Hepatic stellate cell (primary cell): Measurements from ENCODE around the gene BCAS3.
A peak's percentile ranks its signal among the peaks of the same experiment; 100 is the strongest.

Experiments used
- DNase-seq: peaks from one replicate; pipeline ENCODE4 v3.0.0; 2011; ENCODE audit warnings: low spot score

The BCAS3 gene

GRCh38 chr17:61296058-61296457 is 618.4 kb downstream of the BCAS3 start:
- DNase-seq, result no peak

DNA sequence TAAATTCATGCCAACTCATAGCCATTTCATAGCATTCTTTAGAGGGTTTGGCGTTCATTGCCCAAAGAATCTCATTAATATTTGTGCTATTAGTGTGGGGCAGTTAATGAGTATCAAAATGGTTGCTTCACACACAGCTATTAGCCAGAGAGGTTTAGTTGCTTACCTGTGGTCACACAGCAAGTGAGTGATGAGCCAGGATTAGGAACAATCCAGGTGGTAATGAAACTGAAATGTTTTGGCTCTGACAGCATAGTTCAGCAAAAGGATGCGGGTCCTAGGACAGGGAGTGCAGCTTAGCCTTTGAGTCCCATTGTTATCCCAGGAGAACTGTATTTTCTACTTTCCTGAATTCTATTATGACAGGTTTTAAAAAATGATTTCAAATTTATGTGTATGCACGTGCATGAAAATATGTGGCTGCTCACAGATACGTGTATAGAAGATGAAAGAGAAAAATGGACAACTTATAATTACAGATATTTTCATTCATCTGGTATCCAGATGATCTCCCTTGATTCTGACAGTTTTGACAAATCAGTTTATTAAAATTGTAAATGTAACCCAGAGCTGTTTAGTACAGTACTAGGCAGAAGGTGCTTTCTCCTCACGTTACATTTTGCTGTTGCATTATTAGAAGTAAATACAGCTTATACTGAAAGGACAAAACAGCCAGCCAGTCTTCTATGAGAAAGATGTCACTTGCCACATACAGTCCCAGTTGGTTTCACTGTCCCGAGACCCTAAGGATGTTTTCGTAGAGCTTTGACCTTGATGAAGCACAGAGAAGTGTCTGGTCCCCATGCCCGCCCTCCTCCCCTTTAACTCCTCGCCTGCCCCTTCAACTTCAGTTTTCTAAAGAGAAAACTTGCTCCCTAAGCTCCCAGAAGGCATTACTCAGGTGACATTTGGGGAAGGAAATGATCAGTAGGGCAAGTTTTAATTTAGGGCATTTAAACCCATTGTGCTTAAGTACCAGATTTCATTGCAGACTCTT is 622.2 kb downstream of the BCAS3 start:
- DNase-seq, result no peak

DNA sequence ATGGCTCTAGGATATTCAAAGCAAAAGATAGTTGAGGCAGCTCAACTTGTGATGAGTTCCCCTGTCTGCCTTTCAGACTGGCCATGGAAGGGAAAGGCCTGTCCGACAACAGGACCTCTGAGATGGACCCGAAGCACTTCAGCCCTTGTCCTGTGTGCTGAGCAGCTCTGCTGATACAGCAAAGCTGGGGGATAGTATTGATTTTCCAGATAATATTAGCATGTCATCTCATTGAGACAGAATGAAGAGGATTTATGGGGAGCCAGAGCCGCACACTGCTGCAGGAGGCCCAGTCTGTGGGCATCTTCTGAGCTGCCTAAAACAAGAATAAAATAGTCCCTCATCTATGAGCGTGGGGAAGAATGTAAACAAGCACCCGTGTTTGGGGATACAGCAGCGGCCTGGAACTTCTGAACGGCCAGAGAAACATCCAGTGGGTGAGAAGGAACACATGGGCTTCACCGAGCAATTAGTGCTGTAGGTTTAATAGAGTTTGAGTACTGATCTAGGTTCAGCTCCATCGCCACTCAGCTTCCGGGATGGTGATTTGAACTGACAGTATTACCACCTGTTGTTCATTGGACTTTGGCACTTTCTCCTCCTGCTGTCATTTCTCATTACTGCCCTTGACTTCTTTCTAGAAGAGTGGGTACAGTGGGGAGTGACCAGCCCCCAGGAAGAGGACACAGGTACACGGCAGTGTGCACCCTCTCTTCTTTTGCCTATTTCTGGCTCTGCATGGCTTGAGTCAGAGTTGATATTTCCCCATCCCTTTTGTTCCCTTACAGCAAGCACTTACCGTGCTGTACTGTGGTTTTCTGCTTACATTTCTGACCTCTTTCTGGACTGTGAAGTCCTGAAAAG is 625.5 kb downstream of the BCAS3 start:
- DNase-seq, result no peak

GRCh38 chr17:61303817-61304096 is 626.1 kb downstream of the BCAS3 start:
- DNase-seq, result no peak

DNA sequence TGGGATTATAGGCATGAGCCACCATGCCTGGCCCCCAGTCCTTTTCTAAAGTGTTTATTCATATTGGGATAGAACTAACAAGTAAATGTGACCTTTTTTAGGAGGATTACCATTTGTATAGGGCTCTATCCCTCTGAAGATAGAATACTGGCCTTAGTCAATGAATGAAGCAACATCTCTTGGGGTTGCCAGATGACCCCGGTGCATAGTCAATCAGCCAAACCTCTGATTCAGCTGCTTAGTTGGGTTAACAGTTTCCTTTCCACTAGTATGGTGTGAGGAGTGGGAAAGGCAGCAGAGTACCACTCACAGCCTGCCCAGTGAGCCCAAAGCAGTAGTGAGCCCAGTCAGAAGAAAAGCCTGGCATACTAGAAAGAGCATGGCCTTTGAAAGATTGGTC is 627.4 kb downstream of the BCAS3 start:
- DNase-seq, result no peak

- no peak for DNase-seq
Observed at GRCh38 chr17:61306003-61306402, 628.4 kb downstream of the BCAS3 start.

GRCh38 chr17:61307905-61308886 is 630.5 kb downstream of the BCAS3 start:
- peak; percentile 92 for DNase-seq

GRCh38 chr17:61309362-61310256 is 632.0 kb downstream of the BCAS3 start:
- peak; percentile 84 for DNase-seq

- DNase-seq, result peak; percentile 43
Observed at GRCh38 chr17:61310590-61310989, 632.9 kb downstream of the BCAS3 start.

- no peak for DNase-seq
Observed at GRCh38 chr17:61312406-61313295, 635.0 kb downstream of the BCAS3 start.

DNA sequence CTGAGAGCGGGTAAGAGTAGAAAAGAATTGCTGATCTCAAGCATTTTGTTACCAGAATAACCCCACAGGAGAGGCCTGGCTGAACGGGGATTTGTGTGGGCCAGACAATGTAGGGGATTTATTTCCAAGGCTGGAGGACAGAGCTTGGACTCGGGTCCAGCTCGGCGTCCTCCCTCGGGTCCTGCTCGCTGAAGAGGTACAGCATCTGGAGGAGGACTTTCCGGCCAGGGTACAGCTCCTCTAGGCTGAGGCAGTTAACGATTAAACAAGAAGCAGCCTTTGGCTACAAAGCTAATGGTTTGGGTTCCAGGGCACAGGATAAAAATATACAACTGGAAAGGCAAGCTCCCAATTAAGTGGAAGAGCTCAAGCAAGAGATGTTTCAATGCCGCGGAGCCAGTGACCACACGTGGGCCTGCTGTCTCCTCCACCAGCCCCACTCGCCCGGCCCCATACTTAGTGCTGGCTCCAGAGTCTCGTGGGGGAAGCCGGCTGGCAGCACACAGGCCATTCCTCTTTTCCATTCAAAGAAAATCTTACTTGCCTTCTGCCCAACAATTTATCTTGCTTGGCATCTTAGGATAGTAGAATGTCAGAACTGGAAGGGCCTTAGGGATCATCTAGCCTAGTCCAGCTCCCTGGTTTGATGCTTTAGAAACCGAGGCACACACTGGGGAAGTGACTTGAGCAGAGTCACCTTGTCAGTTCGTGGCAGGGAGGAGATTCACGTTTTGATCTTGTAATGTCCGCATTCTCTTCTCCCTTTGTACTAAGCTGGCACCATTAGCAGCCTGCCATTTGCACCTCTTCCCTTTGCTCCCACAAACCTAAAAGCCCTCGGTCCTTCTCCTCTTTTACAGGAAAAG is 636.0 kb downstream of the BCAS3 start:
- DNase-seq, result no peak

DNA sequence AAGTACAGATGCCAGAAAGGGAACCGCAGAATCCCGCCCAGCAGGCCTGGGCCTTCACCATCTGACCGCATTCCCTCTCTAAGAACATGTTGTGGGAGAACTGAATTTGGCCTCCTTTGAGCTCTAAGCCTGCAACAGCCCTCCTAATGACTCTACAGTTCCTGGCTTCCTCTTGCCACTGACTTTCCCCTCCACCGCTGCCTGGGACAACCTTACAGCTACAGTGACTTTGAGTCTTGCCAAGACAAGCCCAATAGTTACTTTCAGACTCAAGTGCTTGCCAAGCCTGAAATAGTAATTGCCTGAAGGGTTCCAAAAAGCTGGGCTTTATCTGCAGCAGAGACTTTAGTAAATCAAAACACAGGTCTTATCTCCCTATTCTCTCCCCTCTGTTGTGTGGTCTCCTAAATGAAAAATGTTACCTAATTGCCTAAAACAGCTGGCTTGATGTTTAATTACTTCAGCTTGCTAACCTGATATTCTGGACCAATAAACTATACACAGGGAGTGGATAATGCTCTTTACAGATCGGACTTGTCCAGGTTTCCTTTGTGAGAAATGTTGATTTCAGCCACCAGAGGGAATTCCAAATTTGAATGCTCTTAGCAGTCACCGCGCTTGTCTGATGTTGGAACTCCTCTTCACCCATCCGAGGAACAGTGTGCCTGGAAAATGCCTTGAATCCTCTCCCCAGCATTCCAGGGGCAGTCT is 636.9 kb downstream of the BCAS3 start:
- DNase-seq, result peak; percentile 47

GRCh38 chr17:61316633-61317032 is 639.0 kb downstream of the BCAS3 start:
- DNase-seq, result no peak

DNA sequence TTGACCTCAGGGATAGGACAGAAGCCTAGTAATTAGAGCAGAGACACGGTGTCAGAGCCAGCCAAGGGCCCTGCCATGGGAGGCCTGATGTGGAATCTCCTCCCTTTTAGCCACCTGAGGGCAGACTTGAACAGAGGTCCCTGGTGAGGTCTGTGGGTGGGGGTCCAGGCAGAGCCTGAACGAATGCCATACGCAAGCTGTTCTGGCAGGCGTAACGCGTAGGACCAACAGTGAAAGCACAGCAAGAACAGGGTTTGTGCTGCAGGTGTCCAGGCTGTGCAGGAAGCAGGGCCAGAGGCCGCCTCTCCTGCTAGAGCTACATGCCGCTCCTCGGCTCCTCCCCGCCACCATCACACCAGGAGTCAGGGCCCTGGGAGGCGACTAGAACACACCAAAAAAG is 640.1 kb downstream of the BCAS3 start:
- DNase-seq, result no peak

GRCh38 chr17:61318684-61319098 is 641.0 kb downstream of the BCAS3 start:
- DNase-seq, result no peak

DNA sequence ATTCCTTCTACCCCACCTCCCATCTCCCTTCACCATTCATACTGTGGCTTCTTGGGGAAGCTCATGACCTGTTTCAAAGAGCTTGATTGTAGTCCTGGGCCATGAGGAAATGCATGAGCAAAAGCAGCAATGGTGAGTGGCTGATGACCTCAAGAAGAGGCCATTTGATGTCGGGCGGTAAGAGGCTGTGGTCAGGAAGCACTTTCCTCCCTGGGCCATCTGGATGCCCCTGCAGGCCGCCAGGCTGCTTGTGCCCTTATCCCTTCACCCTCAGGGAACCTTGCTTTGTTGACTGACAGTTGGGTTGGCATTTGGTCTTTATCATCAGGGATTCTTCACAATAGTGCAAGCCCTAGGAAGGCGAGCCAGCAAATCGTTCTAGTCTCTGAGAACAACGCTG is 643.7 kb downstream of the BCAS3 start:
- DNase-seq, result no peak

GRCh38 chr17:61322325-61323002 is 644.8 kb downstream of the BCAS3 start:
- no peak for DNase-seq
